Activated T-cell treated with anti-CD3 and anti-CD28 coated beads, Interleukin-2, amount 50 U/mL, for 1 hour (primary cell): ENCODE measurements around the gene NEUROG1.
"Not testable (repeated sequence)": the region's sequence is repeated elsewhere in the genome, so short reads cannot be mapped to it uniquely, and the experiment has no call there.

ENCODE experiments used
- DNase-seq: peaks from one replicate; pipeline ENCODE4 v3.0.0-alpha.2; 2020

The NEUROG1 gene

GRCh38 chr5:135534609-135535419, 950 bp downstream of the NEUROG1 start:
- DNase-seq: no peak

- DNase-seq: no peak
These were observed 2.0 kb downstream of the NEUROG1 start for GRCh38 chr5:135533794-135534193.

- DNase-seq: no peak
These were observed 2.4 kb downstream of the NEUROG1 start for GRCh38 chr5:135533334-135533733.

DNA sequence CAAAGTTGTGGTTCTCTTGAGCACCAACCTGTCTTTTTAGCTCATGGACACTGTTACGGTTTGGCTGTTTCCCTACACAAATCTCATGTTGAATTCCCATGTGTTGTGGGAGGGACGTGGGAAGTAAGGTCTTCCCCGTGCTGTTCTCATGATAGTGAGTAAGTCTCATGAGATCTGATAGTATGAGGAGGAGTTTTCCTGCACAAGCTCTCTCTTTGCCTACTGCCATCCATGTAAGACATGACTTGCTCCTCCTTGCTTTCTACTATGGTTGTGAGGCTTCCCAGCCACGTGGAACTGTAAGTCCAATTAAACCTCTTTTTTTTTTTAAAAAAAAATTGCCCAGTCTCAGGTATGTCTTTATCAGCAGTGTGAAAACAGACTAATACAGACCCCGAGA, 6.2 kb downstream of the NEUROG1 start:
- DNase-seq: not testable (repeated sequence)

DNA sequence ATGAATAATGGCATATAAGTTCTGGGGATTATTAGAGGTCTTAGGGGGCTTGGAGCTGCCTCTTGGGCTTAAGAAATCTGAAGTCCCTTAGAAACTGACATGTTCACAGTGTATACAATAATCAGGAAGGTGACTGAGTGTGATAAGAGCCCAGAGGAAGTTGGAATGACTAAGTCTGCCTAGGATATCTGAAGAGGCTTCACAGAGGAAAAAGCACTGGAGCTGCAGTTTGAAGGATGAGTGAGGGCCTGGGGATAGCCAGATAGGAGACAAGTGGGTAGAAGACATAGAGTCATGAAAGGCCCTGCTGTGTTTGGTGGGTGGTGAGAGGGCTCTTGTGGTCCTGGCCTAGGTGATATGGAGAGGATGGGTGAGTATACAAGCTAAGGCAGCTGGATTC, 8.8 kb downstream of the NEUROG1 start:
- no peak for DNase-seq

- no peak for DNase-seq
These were observed 13.8 kb downstream of the NEUROG1 start for GRCh38 chr5:135521964-135522363.

- no peak for DNase-seq
These were observed 18.1 kb downstream of the NEUROG1 start for GRCh38 chr5:135517631-135518030.

- DNase-seq: no peak
These were observed 21.6 kb downstream of the NEUROG1 start for GRCh38 chr5:135514116-135514515.

DNA sequence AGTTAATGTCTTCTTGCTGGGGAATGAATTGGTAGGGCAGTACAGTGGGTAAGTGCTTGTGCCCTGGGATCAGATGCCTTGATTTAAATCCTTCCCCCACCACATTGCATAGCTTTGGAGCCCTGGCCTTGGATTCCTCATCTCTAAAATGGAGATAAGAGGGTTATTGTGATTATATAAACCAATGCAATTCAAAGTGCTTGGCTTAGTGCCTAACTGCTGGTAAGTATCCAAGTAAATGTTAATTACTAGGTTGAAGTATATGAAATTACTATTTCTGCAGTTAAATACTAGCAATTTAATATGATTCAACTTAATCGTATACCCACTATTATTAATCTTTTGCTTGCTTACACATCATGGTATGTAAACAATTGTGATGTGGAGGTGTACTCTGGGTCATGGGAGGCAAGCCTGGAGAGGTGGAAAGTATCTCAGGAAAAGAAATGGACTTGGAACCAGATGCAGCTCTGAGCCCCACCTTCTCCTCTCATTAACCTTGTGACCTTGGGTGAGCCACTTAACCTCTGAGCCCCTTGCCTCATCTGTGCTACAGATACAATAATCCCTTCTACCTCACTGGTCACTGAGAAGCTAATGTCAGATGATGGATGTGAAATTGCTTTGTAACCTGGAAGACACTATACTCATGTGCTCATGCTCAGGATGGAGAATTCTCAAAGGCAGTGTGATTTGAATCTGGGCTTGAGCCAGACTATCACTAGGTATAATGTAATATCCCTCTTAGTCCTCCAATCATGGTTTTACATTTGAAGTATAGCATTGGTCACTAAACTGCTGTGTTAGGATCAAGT, 23.8 kb downstream of the NEUROG1 start:
- DNase-seq: no peak

- DNase-seq: no peak
These were observed 25.8 kb downstream of the NEUROG1 start for GRCh38 chr5:135509995-135510394.

GRCh38 chr5:135508496-135509005, 27.2 kb downstream of the NEUROG1 start:
- DNase-seq: no peak

GRCh38 chr5:135505973-135506372, 29.8 kb downstream of the NEUROG1 start:
- no peak for DNase-seq

DNA sequence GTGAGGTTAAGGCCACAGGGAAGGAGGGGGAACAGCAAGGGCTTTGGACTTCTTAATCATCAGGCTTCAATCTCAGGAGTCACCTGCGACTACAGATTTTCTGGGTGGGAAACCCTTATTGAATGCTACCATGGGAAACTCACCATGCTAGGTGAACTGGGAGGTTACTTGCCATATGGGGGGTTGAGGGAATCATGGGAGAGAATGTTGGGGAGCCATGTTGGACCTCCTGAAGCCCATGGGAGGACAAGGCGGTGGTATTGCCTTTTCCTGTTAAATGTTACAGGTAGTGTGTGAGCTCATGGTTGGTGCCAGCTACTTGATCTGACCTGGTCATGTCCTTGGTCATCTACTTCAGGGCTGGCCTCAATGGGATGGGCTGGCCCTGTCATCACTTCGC, 31.4 kb downstream of the NEUROG1 start:
- DNase-seq: no peak

DNA sequence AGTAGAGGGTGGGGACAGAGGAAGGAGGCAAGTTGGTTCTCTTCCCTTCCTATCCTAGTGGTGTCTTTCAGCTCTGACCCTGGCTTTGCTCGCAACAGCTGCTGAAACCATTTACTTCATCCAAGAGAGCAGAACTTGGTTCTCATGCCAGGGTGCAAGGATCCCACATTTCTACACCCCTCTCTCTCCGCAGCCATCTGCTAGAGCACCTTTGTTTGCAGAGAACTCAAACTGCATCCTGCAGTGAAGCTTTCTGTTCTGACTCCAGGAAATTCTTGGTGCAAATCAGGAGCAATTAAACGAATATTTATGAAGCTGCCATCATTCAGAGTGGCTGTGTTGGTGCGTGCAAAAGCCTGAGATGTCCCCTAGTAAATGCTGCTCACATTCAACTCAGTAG, 31.9 kb downstream of the NEUROG1 start:
- DNase-seq: no peak

DNA sequence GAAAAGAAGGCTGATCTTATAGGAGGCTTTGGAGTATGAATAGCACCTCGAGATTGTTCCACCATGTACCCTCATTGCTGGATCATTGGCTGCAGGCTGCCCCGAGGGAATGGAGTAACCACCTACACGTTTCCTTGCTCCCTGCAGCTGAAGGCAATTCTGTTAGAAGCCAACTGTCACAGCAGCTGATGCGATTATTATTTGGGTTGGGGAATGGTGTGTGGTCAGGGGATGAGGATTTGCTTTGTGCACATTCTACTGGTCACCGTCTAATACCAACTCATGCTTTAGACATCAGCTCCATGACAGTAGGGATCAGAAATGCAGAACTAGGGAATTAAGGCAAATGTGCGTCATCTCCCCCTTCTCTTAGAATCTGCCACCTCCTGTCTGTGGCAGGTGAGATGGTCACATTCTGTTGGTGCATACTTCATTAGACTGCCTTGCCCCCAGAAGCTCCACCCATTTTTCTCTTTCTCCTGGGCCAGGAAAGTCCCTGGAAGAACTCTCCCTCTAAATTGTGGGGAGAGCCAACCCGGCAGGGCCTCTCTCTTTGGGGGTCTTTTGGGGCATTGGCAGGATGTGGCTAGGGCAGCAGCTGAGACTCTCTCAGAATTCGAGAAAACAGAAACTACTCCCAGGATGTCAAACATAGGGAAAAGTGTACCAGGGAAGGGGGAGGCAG, 32.8 kb downstream of the NEUROG1 start:
- DNase-seq: no peak

GRCh38 chr5:135501965-135502364, 33.8 kb downstream of the NEUROG1 start:
- no peak for DNase-seq

GRCh38 chr5:135498637-135498995, 37.1 kb downstream of the NEUROG1 start:
- DNase-seq: no peak

- DNase-seq: no peak
These were observed 37.7 kb downstream of the NEUROG1 start for GRCh38 chr5:135497971-135498636.

DNA sequence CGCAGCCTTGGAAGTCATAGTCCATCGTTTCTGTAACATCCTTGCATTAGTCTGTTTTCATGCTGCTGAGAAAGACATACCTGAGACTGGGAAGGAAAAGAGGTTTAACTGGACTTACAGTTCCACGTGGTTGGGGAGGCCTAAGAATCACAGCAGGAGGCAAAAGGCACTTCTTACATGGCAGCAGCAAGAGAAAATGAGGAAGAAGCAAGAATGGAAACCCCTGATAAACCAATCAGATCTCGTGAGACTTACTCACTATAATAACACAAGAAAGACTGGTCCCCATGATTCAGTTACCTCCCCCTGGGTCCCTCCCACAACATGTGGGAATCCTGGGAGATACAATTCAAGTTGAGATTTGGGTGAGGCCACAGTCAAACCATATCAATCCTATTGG, 40.2 kb downstream of the NEUROG1 start:
- DNase-seq: not testable (repeated sequence)

DNA sequence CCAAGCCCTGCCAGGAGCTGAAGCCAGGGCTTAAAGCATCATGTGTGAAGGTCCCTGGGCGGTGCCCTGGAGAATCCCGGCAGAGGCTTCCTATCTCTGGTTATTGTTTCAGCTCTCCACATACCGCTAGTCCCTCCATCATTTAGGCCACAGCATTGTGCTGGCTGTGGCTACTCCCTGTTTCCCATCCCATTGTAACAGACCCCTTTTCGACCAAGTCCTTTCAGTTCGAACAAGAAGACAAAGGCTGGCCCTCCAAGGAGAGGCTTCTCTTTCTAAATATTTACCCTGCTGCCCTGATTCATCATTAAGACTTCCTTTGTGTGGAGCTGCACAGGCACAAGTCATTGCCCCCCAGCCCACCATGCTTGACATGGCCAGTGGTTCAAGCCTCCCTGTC, 41.6 kb downstream of the NEUROG1 start:
- DNase-seq: no peak

DNA sequence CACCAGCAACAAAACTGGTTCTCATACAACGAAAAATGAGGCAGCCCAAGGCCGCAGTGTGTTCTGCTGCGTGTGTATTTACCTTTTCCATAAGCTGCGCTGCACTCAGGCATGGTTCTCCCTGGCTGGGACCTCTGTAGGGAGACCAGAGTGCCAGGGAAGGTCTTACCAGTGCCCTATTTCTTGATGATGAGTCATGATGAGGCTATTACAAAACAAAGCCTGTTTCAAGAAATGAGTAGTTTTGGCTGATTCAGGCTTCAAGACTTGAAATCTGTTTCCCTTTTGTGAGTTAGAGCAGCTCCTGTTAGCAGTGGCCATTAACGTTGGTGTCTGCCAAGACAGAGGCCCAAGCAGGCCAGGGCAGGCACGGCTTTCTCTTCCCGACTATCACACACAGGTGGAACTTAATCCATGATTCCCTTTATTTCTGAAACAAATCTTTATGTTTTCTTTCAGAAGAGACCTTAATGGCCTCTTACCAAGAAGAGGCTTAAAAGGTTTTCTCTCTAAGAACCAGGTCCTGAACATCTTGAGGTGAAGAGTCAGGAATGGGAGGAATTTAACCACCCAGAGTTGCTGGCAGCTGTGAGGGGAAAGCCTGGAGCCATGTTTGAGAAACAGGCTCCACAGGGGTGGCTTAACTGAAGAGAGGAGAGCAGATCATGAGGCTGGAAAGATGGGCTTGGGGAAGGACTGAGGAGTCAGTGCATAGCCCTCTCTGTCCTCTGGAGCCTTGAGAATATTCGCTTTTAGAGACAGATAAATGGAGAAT, 42.2 kb downstream of the NEUROG1 start:
- no peak for DNase-seq

GRCh38 chr5:135492319-135492626, 43.5 kb downstream of the NEUROG1 start:
- DNase-seq: no peak
